Keratinocyte (primary cell): Measurements from ENCODE around the gene CAPN5. TPM values are rescaled to one million over a fixed set of nuclear protein-coding genes. Genes with fewer than 3 reads are reported as not detected.

Source experiments
- DNase-seq: peaks from one replicate; pipeline ENCODE4 v3.0.0-alpha.2; 2011; ENCODE audit warnings: low read depth, missing footprints, low spot score
- FAIRE-seq: peaks from 2 replicates; lab custom pipeline; 2011; peaks lifted over from hg19 to GRCh38; lab: Jason Lieb, UNC
- H2AFZ ChIP-seq: 2 replicates; pipeline ENCODE4 v1.6.0; 2012; ENCODE audit warnings: low read length, control low read depth, inconsistent platforms; ENCODE audit not compliant: control insufficient read depth
- H3K27ac ChIP-seq: 2 replicates; pipeline ENCODE4 v1.5.1; 2011; ENCODE audit warnings: low read length; ENCODE audit not compliant: control insufficient read depth, insufficient read depth
- H3K27me3 ChIP-seq: 3 replicates; pipeline ENCODE4 v1.6.0; 2011; ENCODE audit warnings: low read length; ENCODE audit not compliant: control insufficient read depth, insufficient read depth; ENCODE audit errors: extremely low read depth
- H3K36me3 ChIP-seq, 2 experiments: 2 replicates in 1 of 2; 3 replicates in 1 of 2; pipeline ENCODE4 v1.5.1; 2011; ENCODE audit warnings: low read length in 2 of 2, mild to moderate bottlenecking in 1 of 2; ENCODE audit not compliant: control insufficient read depth in 2 of 2, insufficient read depth in 2 of 2; ENCODE audit errors: extremely low read depth in 1 of 2
- H3K4me1 ChIP-seq: 3 replicates; pipeline ENCODE4 v1.5.1; 2011; ENCODE audit warnings: low read length; ENCODE audit not compliant: control insufficient read depth, insufficient read depth; ENCODE audit errors: extremely low read depth
- H3K4me2 ChIP-seq: 3 replicates; pipeline ENCODE4 v1.6.0; 2011; ENCODE audit warnings: low read depth, low read length; ENCODE audit not compliant: control insufficient read depth, insufficient read depth; ENCODE audit errors: extremely low read depth
- H3K4me3 ChIP-seq, 3 experiments: fragments of 200-600 bp in 1 of 3; sonication (generic) in 1 of 3; 2 replicates in 2 of 3; 3 replicates in 1 of 3; pipeline ENCODE4 v1.5.1; 2011 to 2016; ENCODE audit warnings: low read length in 3 of 3, mild to moderate bottlenecking in 3 of 3, control low read depth in 2 of 3, inconsistent platforms in 1 of 3, low read depth in 1 of 3, mixed read lengths in 1 of 3, mixed run types in 1 of 3, moderate library complexity in 1 of 3; ENCODE audit not compliant: control insufficient read depth in 2 of 3, insufficient read depth in 2 of 3; ENCODE audit errors: extremely low read depth in 1 of 3
- H3K79me2 ChIP-seq: 2 replicates; pipeline ENCODE4 v1.6.0; 2012; ENCODE audit warnings: low read length; ENCODE audit not compliant: control insufficient read depth, insufficient read depth
- H3K9ac ChIP-seq: 3 replicates; pipeline ENCODE4 v1.6.0; 2011; ENCODE audit warnings: low read length; ENCODE audit not compliant: control insufficient read depth, insufficient read depth; ENCODE audit errors: extremely low read depth
- H3K9me1 ChIP-seq: 3 replicates; pipeline ENCODE4 v1.6.0; 2011; ENCODE audit warnings: low read length; ENCODE audit not compliant: control insufficient read depth, insufficient read depth; ENCODE audit errors: extremely low read depth
- H3K9me3 ChIP-seq: 2 replicates; pipeline ENCODE4 v1.5.1; 2012; ENCODE audit warnings: low read depth, low read length; ENCODE audit not compliant: control insufficient read depth
- H4K20me1 ChIP-seq: 3 replicates; pipeline ENCODE4 v1.6.0; 2011; ENCODE audit warnings: low read length; ENCODE audit not compliant: control insufficient read depth, insufficient read depth; ENCODE audit errors: extremely low read depth
- EZH2 ChIP-seq: IDR thresholded peaks from one replicate; pipeline ENCODE4 v1.6.1; 2012; ENCODE audit warnings: inconsistent platforms, mild to moderate bottlenecking, low read length, moderate library complexity
- dilution Hi-C: fragments of 300-500 bp; cut with MboI; formaldehyde crosslinking; loops from one replicate; pipeline ENCODE4 v1.7.0; 2020; ENCODE audit warnings: low sequenced_read_pairs; ENCODE audit not compliant: extremely low pct_ligation_motif_present
- polyA plus RNA-seq, 5 experiments: library from polyadenylated mRNA; depleted of rRNA in 3 of 5; stranded (reverse) in 3 of 5; stranded (forward) in 1 of 5; unstranded in 1 of 5; fragments of >200 nt; gene quantifications; 1 replicate in 1 of 5; 2 replicates in 3 of 5; 3 replicates in 1 of 5; pipeline versions ENCODE4 v1.2.1 to v1.2.3, GENCODE V29; 2011 to 2012; ENCODE audit warnings: missing spikeins in 2 of 5, low read depth in 1 of 5, low replicate concordance in 1 of 5
- TF ChIP-seq, protein P1 (sequence below), 3 experiments: IDR thresholded peaks in 1 of 3; conservative IDR thresholded peaks in 1 of 3; optimal IDR thresholded peaks in 1 of 3; 2 replicates in 2 of 3; 3 replicates in 1 of 3; pipeline versions ENCODE3 to v1.5.1; 2011; ENCODE audit warnings: low read length in 3 of 3, mild to moderate bottlenecking in 3 of 3, moderate library complexity in 2 of 3, control low read depth in 1 of 3, inconsistent platforms in 1 of 3; ENCODE audit not compliant: insufficient read depth in 2 of 3; ENCODE audit errors: extremely low read depth in 1 of 3

Gene CAPN5
- polyA plus RNA-seq, 1 donor (not counting 4 experiments of a cell fraction or from before 2014, with no cell fraction given), result 1.2 TPM

DNA sequence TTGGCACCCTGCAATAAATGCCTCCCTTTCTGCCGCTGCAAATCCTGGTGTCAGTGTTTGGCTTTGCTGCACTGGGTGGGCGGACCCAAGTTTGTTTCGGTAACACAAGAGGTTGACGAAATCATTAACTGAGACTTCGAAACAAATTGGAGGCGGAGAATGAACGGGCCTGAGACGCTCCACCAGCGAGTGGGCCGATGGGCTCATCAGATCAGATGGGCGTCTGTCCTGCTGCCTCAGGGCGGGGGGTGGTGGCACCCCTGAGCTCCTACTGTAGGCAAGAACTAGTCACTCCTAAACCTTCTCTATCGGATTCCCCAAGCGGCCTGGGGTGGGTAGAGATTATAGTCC, 918 bp upstream of the CAPN5 start:
- peak overlapping the region; percentile 80 for H2AFZ ChIP-seq
- H3K79me2 ChIP-seq, result no peaks in the 10 kb centered on the region
- peak overlapping the region; percentile 89 for H3K4me2 ChIP-seq
- no peak for FAIRE-seq
- H4K20me1 ChIP-seq, result no peaks in the 10 kb centered on the region
- peak overlapping the region; percentile 52 to 80 (median 71) for H3K4me3 ChIP-seq
- no peaks in the 10 kb centered on the region for H3K36me3 ChIP-seq
- peak overlapping the region; percentile 65 for H3K9ac ChIP-seq
- no peaks in the 10 kb centered on the region for H3K9me3 ChIP-seq
- no peak for DNase-seq
- H3K27me3 ChIP-seq, result peaks cover 23% of the 10 kb centered on the region
- peaks cover 8% of the 10 kb centered on the region for H3K4me1 ChIP-seq
- TF ChIP-seq, protein P1, sequence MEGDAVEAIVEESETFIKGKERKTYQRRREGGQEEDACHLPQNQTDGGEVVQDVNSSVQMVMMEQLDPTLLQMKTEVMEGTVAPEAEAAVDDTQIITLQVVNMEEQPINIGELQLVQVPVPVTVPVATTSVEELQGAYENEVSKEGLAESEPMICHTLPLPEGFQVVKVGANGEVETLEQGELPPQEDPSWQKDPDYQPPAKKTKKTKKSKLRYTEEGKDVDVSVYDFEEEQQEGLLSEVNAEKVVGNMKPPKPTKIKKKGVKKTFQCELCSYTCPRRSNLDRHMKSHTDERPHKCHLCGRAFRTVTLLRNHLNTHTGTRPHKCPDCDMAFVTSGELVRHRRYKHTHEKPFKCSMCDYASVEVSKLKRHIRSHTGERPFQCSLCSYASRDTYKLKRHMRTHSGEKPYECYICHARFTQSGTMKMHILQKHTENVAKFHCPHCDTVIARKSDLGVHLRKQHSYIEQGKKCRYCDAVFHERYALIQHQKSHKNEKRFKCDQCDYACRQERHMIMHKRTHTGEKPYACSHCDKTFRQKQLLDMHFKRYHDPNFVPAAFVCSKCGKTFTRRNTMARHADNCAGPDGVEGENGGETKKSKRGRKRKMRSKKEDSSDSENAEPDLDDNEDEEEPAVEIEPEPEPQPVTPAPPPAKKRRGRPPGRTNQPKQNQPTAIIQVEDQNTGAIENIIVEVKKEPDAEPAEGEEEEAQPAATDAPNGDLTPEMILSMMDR (optimal IDR thresholded peaks at IDR 0.05 in 1 of 3, IDR thresholded peaks at IDR 0.05 in 1 of 3, conservative IDR thresholded peaks at IDR 0.05 in 1 of 3; ENCODE audit: extremely low read depth in 1 of 3, insufficient read depth in 2 of 3, low read length in 3 of 3), result no peak
- TF ChIP-seq EZH2, result no peak
- dilution Hi-C loops, result no loop called here
- no peak overlapping the region for H3K27ac ChIP-seq
- H3K9me1 ChIP-seq, result peaks cover 2% of the 10 kb centered on the region

DNA sequence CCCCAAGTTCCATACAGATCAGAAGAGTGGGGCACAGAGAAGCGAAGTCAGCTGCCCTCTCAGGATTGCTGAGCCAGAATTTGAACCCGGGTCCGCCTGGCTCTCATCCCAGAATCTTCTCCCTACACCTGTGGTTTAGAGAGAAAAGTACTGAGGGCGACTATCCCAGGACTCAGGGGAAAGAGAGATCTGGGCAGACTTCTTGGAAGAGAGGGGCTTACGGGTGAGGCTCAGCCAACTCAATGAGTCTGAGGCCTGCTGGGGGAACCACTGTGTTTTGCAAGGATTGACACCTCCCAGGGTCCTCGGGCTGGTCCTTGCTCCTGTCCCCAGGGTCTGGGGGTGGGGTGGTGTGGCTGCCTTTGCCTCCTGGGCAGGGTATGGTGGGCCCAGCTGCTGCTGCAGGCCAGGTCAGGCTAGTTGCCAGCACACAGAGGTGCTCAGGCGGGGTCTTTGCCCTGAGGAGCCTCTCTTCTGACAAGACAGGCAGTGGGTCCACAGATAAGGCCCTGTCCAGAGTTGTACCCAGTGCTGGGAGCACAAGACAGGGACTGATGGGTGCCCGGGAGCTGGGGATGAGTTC, 1.2 kb downstream of the CAPN5 start:
- Histone ChIP-seq H4K20me1 (no peaks in the 10 kb centered on the region), H3K79me2 (no peaks in the 10 kb centered on the region), H2AFZ (no peak overlapping the region), H3K27me3 (peaks cover 23% of the 10 kb centered on the region), H3K4me1 (peaks cover 8% of the 10 kb centered on the region), H3K9me1 (peaks cover 2% of the 10 kb centered on the region), H3K9ac (no peak overlapping the region), H3K36me3 (no peaks in the 10 kb centered on the region), H3K27ac (no peak overlapping the region), H3K4me2 (no peak overlapping the region), H3K4me3 (no peak overlapping the region), H3K9me3 (no peaks in the 10 kb centered on the region)
- TF ChIP-seq EZH2, result no peak
- no peak for FAIRE-seq
- no peak for DNase-seq
- dilution Hi-C loops, result no loop called here
